ENCODE measurements around the gene GUCA1A.

GUCA1A gene

GRCh38 chr6:42177514-42178364, 4.6 kb downstream of the GUCA1A start:
- DNase-seq (ENCODE audit: low spot score) = no peak
- TF ChIP-seq, protein P1, sequence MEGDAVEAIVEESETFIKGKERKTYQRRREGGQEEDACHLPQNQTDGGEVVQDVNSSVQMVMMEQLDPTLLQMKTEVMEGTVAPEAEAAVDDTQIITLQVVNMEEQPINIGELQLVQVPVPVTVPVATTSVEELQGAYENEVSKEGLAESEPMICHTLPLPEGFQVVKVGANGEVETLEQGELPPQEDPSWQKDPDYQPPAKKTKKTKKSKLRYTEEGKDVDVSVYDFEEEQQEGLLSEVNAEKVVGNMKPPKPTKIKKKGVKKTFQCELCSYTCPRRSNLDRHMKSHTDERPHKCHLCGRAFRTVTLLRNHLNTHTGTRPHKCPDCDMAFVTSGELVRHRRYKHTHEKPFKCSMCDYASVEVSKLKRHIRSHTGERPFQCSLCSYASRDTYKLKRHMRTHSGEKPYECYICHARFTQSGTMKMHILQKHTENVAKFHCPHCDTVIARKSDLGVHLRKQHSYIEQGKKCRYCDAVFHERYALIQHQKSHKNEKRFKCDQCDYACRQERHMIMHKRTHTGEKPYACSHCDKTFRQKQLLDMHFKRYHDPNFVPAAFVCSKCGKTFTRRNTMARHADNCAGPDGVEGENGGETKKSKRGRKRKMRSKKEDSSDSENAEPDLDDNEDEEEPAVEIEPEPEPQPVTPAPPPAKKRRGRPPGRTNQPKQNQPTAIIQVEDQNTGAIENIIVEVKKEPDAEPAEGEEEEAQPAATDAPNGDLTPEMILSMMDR (IDR thresholded peaks at IDR 0.05; ENCODE audit: extremely low read depth, missing control alignments) = no peak

- TF ChIP-seq, protein P1 (IDR thresholded peaks at IDR 0.05; ENCODE audit: extremely low read depth, missing control alignments) = no peak
- DNase-seq (ENCODE audit: low spot score) = no peak
These were observed 6.2 kb downstream of the GUCA1A start for GRCh38 chr6:42179261-42179944.

DNA sequence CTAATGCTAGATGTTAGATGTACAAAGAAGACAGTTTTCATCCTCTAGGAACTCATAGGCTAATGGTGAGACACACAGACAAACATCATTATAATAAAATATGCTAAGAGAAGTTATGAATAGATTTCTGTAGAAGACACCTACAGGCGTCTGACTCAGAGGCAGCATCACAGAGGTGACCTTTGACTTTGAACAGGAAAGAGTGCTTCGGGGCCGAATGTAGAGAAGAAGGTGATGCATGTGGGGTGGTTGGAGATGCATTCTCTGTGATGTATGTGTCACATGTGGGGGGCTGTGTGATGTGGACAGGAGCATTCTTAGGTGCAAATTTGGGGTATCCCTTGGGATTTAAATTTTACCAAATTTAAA, 6.8 kb downstream of the GUCA1A start:
- TF ChIP-seq, protein P1 (IDR thresholded peaks at IDR 0.05; ENCODE audit: extremely low read depth, missing control alignments) = no peak
- no peak for DNase-seq (ENCODE audit: low spot score)

- DNase-seq (ENCODE audit: low spot score) = no peak
- TF ChIP-seq, protein P1 (IDR thresholded peaks at IDR 0.05; ENCODE audit: extremely low read depth, missing control alignments) = no peak
These were observed 8.9 kb downstream of the GUCA1A start for GRCh38 chr6:42182101-42182500.

DNA sequence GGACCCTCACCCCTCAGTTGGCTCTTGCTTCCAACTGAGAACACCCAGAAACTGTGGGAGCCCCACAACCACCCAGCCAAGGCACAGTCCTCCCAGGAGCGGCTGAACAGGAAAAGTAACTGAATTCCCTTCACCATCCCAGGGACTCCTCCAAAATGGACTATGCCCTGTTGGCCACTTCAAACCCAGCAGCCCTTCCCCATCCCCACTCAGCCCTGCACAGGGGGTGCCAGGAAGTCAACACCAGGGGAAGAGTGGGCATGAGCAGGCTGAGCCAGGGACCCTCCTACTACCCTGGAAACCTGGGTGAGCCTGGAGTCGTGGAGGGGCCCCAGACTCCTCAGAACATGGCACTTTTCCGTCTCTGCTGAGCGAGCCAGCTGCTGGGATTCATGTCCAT, 11.3 kb downstream of the GUCA1A start:
- TF ChIP-seq, protein P1 (IDR thresholded peaks at IDR 0.05; ENCODE audit: extremely low read depth, missing control alignments) = no peak
- no peak for DNase-seq (ENCODE audit: low spot score)

GRCh38 chr6:42185597-42185996, 12.4 kb downstream of the GUCA1A start:
- no peak for DNase-seq (ENCODE audit: low spot score)
- TF ChIP-seq, protein P1 (IDR thresholded peaks at IDR 0.05; ENCODE audit: extremely low read depth, missing control alignments) = no peak

GRCh38 chr6:42188406-42188805, 15.2 kb downstream of the GUCA1A start:
- DNase-seq (ENCODE audit: low spot score) = no peak
- TF ChIP-seq, protein P1 (IDR thresholded peaks at IDR 0.05; ENCODE audit: extremely low read depth, missing control alignments) = no peak
